Bronchial epithelial cell (primary cell): ENCODE data around the gene KDM4B. TPM values are rescaled to one million over a fixed set of nuclear protein-coding genes. Genes with fewer than 3 reads are reported as not detected.

Experiments
- DNase-seq: peaks from one replicate; pipeline ENCODE4 v3.0.0-alpha.2; 2010; ENCODE audit warnings: low read depth
- FAIRE-seq: peaks from 2 replicates; lab custom pipeline; 2011; peaks lifted over from hg19 to GRCh38; lab: Jason Lieb, UNC
- H3K27me3 ChIP-seq: 2 replicates; pipeline ENCODE4 v1.5.1; 2011; ENCODE audit warnings: low read length; ENCODE audit not compliant: control insufficient read depth, insufficient read depth
- H3K36me3 ChIP-seq: 2 replicates; pipeline ENCODE4 v1.5.1; 2011; ENCODE audit warnings: low read length; ENCODE audit not compliant: control insufficient read depth, insufficient read depth
- H3K4me3 ChIP-seq: 2 replicates; pipeline ENCODE4 v1.5.1; 2011; ENCODE audit warnings: mild to moderate bottlenecking, low read depth, low read length, control low read depth
- CTCF ChIP-seq: IDR thresholded peaks from 2 replicates; pipeline ENCODE4 v1.5.1; 2011; ENCODE audit warnings: mild to moderate bottlenecking, moderate library complexity, low read length, control low read depth, inconsistent platforms; ENCODE audit not compliant: insufficient read depth, severe bottlenecking
- total RNA-seq: library from RNA; depleted of rRNA; stranded (reverse); fragments of >200 nt; gene quantifications from 2 replicates; pipeline ENCODE4 v1.2.1, GENCODE V29; 2014

Gene KDM4B
- total RNA-seq, 1 donor from 2014 or later: 12.6 TPM

GRCh38 chr19:5042556-5042955 lies 73.6 kb downstream of the KDM4B start:
- no peak for TF ChIP-seq CTCF
- H3K36me3 ChIP-seq: peaks cover 16% of the 10 kb centered on the region

GRCh38 chr19:5045029-5045428 lies 76.1 kb downstream of the KDM4B start:
- H3K36me3 ChIP-seq: peaks cover 16% of the 10 kb centered on the region
- TF ChIP-seq CTCF: no peak
- no peaks in the 10 kb centered on the region for H3K27me3 ChIP-seq
- DNase-seq (no peak), FAIRE-seq (no peak)
- no peak overlapping the region for H3K4me3 ChIP-seq

More at GRCh38 chr19:5042556-5042955, 73.6 kb downstream of the KDM4B start:
- FAIRE-seq (no peak), DNase-seq (no peak)
- Histone ChIP-seq H3K27me3 (no peaks in the 10 kb centered on the region), H3K4me3 (no peak overlapping the region)

GRCh38 chr19:5045956-5046338 lies 77.0 kb downstream of the KDM4B start:
- FAIRE-seq: no peak
- Histone ChIP-seq H3K36me3 (peaks cover 12% of the 10 kb centered on the region), H3K27me3 (no peaks in the 10 kb centered on the region), H3K4me3 (no peak overlapping the region)
- no peak for DNase-seq
- TF ChIP-seq CTCF: no peak

GRCh38 chr19:5046339-5047039 lies 77.6 kb downstream of the KDM4B start:
- peak; percentile 57 for DNase-seq
- FAIRE-seq: peak; percentile 94
- H3K27me3 ChIP-seq: no peaks in the 10 kb centered on the region

GRCh38 chr19:5047251-5047935 lies 78.5 kb downstream of the KDM4B start:
- Histone ChIP-seq H3K4me3 (no peak overlapping the region), H3K27me3 (no peaks in the 10 kb centered on the region), H3K36me3 (peaks cover 20% of the 10 kb centered on the region)
- no peak for TF ChIP-seq CTCF
- FAIRE-seq (no peak), DNase-seq (no peak)

More at GRCh38 chr19:5046339-5047039, 77.6 kb downstream of the KDM4B start:
- peaks cover 16% of the 10 kb centered on the region for H3K36me3 ChIP-seq
- H3K4me3 ChIP-seq: no peak overlapping the region
- TF ChIP-seq CTCF: no peak
